Loucy (cell line): ENCODE data around the gene TMA7B.
A peak's percentile ranks its signal among the peaks of the same experiment; 100 is the strongest.

ENCODE experiments used
- H2AFZ ChIP-seq: fragments of 200-600 bp; sonication (generic); 2 replicates; pipeline ENCODE4 v1.6.0; 2016; ENCODE audit warnings: antibody characterized with exemption, mild to moderate bottlenecking, low read length, moderate library complexity
- H3F3A ChIP-seq: fragments of 200-600 bp; 2 replicates; pipeline ENCODE4 v1.6.0; 2016; ENCODE audit warnings: antibody characterized with exemption, low read depth, mild to moderate bottlenecking
- H3K27me3 ChIP-seq: fragments of 200-600 bp; sonication (generic); 2 replicates; pipeline ENCODE4 v1.6.1; 2014; ENCODE audit warnings: low read length, mild to moderate bottlenecking; ENCODE audit not compliant: insufficient read depth, poor library complexity, severe bottlenecking
- H3K36me3 ChIP-seq: fragments of 200-600 bp; sonication (generic); 2 replicates; pipeline ENCODE4 v1.6.1; 2016; ENCODE audit warnings: low read length; ENCODE audit not compliant: insufficient read depth
- H3K4me1 ChIP-seq: fragments of 200-600 bp; sonication (generic); 2 replicates; pipeline ENCODE4 v1.5.1; 2014; ENCODE audit warnings: low read length, mild to moderate bottlenecking; ENCODE audit not compliant: insufficient read depth, poor library complexity, severe bottlenecking
- H3K4me2 ChIP-seq: fragments of 200-600 bp; sonication (generic); 2 replicates; pipeline ENCODE4 v1.6.0; 2014; ENCODE audit warnings: antibody characterized with exemption, low read length, low read depth, mild to moderate bottlenecking; ENCODE audit not compliant: poor library complexity, severe bottlenecking
- H3K4me3 ChIP-seq: fragments of 200-600 bp; sonication (generic); 2 replicates; pipeline ENCODE4 v1.5.1; 2014; ENCODE audit warnings: low read length, mild to moderate bottlenecking, mixed read lengths; ENCODE audit not compliant: poor library complexity, severe bottlenecking
- H3K79me2 ChIP-seq: fragments of 200-600 bp; sonication (generic); 2 replicates; pipeline ENCODE4 v1.6.1; 2014; ENCODE audit warnings: low read length; ENCODE audit not compliant: insufficient read depth
- H3K9ac ChIP-seq: fragments of 200-600 bp; sonication (generic); 2 replicates; pipeline ENCODE4 v1.6.0; 2014; ENCODE audit warnings: mild to moderate bottlenecking, low read depth, low read length, moderate library complexity; ENCODE audit not compliant: poor library complexity, severe bottlenecking
- H3K9me2 ChIP-seq: fragments of 200-600 bp; sonication (generic); replicated peaks from 2 replicates; pipeline ENCODE4 v1.6.1; 2016; ENCODE audit warnings: low read depth, low read length, mixed read lengths
- H3K9me3 ChIP-seq: fragments of 200-600 bp; sonication (generic); 2 replicates; pipeline ENCODE4 v1.6.1; 2014; ENCODE audit warnings: mild to moderate bottlenecking, antibody characterized with exemption, low read length, low read depth; ENCODE audit not compliant: insufficient read depth
- H4K20me1 ChIP-seq: fragments of 200-600 bp; sonication (generic); 2 replicates; pipeline ENCODE4 v1.6.0; 2014; ENCODE audit warnings: antibody characterized with exemption, low read length, mild to moderate bottlenecking; ENCODE audit not compliant: insufficient read depth, poor library complexity, severe bottlenecking
- CTCF ChIP-seq: fragments of 200-600 bp; sonication (generic); conservative IDR thresholded peaks from 2 replicates; pipeline ENCODE4 v1.5.1; 2014; ENCODE audit warnings: mild to moderate bottlenecking, antibody characterized with exemption, low read length
- EZH2phosphoT487 ChIP-seq: fragments of 200-600 bp; IDR thresholded peaks from 2 replicates; pipeline ENCODE4 v1.6.1; 2018; ENCODE audit warnings: antibody characterized with exemption, mild to moderate bottlenecking, moderate library complexity, borderline replicate concordance

Gene TMA7B

GRCh38 chr22:39925909-39926679, 34.1 kb upstream of the TMA7B start:
- H3F3A ChIP-seq, result no peaks in the 10 kb centered on the region
- H3K4me2 ChIP-seq, result peak overlapping the region; percentile 63
- peak overlapping the region; percentile 41 for H3K4me3 ChIP-seq
- H2AFZ ChIP-seq, result no peak overlapping the region
- no peaks in the 10 kb centered on the region for H3K27me3 ChIP-seq
- H3K79me2 ChIP-seq, result peaks cover 100% of the 10 kb centered on the region
- H3K4me1 ChIP-seq, result peaks cover 86% of the 10 kb centered on the region
- TF ChIP-seq CTCF (no peak), EZH2phosphoT487 (no peak)
- peaks cover 50% of the 10 kb centered on the region; the same call in 1 of the 2 replicates for H3K36me3 ChIP-seq
- no peaks in the 10 kb centered on the region for H3K9me3 ChIP-seq
- peaks cover 95% of the 10 kb centered on the region for H4K20me1 ChIP-seq
- H3K9me2 ChIP-seq, result no peaks in the 10 kb centered on the region
- H3K9ac ChIP-seq, result peak overlapping the region; percentile 35

GRCh38 chr22:39926753-39927152, 33.4 kb upstream of the TMA7B start:
- no peak overlapping the region for H2AFZ ChIP-seq
- H3K36me3 ChIP-seq, result peaks cover 47% of the 10 kb centered on the region; the same call in 1 of the 2 replicates
- TF ChIP-seq EZH2phosphoT487 (no peak), CTCF (no peak)
- peak overlapping the region; percentile 35 for H3K9ac ChIP-seq
- no peaks in the 10 kb centered on the region for H3K9me3 ChIP-seq
- no peaks in the 10 kb centered on the region for H3F3A ChIP-seq
- H3K27me3 ChIP-seq, result no peaks in the 10 kb centered on the region
- H3K4me1 ChIP-seq, result peaks cover 87% of the 10 kb centered on the region
- no peaks in the 10 kb centered on the region for H3K9me2 ChIP-seq
- H3K4me3 ChIP-seq, result peak overlapping the region; percentile 41
- H3K4me2 ChIP-seq, result peak overlapping the region; percentile 63
- H4K20me1 ChIP-seq, result peaks cover 94% of the 10 kb centered on the region
- H3K79me2 ChIP-seq, result peaks cover 100% of the 10 kb centered on the region

DNA sequence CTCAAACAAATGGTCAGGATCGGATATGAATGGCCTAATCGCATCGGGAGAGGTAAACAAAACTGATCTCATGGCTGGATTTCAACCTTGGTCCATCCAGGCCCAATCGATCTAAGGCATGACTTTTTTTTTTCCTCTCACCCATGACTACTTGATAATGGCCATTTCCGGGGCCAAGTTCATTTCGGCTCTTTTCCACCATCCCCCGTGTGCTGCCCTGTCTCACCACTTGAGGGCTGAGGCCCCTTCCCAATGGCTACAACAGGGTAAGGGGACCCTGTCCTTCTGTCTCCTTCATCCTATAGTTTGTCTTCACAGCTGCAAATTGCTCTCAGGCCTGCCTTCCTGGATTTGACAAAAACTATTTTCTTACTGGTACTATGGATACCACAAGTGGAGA, 32.7 kb upstream of the TMA7B start:
- Histone ChIP-seq H3K4me2 (peak overlapping the region; percentile 63), H3K27me3 (no peaks in the 10 kb centered on the region), H3K4me3 (no peak overlapping the region), H3K9ac (peak overlapping the region; percentile 35), H3K79me2 (peaks cover 100% of the 10 kb centered on the region), H3K36me3 (peaks cover 40% of the 10 kb centered on the region; the same call in 1 of the 2 replicates), H3K9me3 (no peaks in the 10 kb centered on the region), H3K9me2 (no peaks in the 10 kb centered on the region), H2AFZ (no peak overlapping the region), H3K4me1 (peaks cover 86% of the 10 kb centered on the region), H4K20me1 (peaks cover 92% of the 10 kb centered on the region), H3F3A (no peaks in the 10 kb centered on the region)
- peak; percentile 65 for TF ChIP-seq CTCF
- TF ChIP-seq EZH2phosphoT487, result no peak
